Cerebellar cortex (tissue), 1 donor: ENCODE data around the gene ZNF778.
"Not testable (repeated sequence)": the region's sequence is repeated elsewhere in the genome, so short reads cannot be mapped to it uniquely, and the experiment has no call there.

ENCODE experiments used
- DNase-seq: peaks from one replicate; pipeline ENCODE4 v3.0.0-alpha.2; 2015; ENCODE audit warnings: low spot score

Gene ZNF778

GRCh38 chr16:89216315-89217137 lies 977 bp upstream of the ZNF778 start:
- DNase-seq, result peak; percentile 93

GRCh38 chr16:89217138-89217387 lies 440 bp upstream of the ZNF778 start:
- DNase-seq, result no peak

- DNase-seq, result no peak
Observed at GRCh38 chr16:89219365-89219764, 1.9 kb downstream of the ZNF778 start.

GRCh38 chr16:89221604-89222003 lies 4.1 kb downstream of the ZNF778 start:
- DNase-seq, result no peak

- DNase-seq, result no peak
Observed at GRCh38 chr16:89222931-89223330, 5.4 kb downstream of the ZNF778 start.

GRCh38 chr16:89224665-89225064 lies 7.2 kb downstream of the ZNF778 start:
- no peak for DNase-seq

GRCh38 chr16:89230255-89230654 lies 12.8 kb downstream of the ZNF778 start:
- no peak for DNase-seq

- DNase-seq, result no peak
Observed at GRCh38 chr16:89232107-89232506, 14.6 kb downstream of the ZNF778 start.

- DNase-seq, result no peak
Observed at GRCh38 chr16:89233678-89234490, 16.4 kb downstream of the ZNF778 start.

GRCh38 chr16:89237733-89238132 lies 20.2 kb downstream of the ZNF778 start:
- DNase-seq, result no peak

GRCh38 chr16:89241187-89242007 lies 23.9 kb downstream of the ZNF778 start:
- DNase-seq, result peak; percentile 84

- no peak for DNase-seq
Observed at GRCh38 chr16:89242795-89243200, 25.3 kb downstream of the ZNF778 start.

- no peak for DNase-seq
Observed at GRCh38 chr16:89243664-89244063, 26.2 kb downstream of the ZNF778 start.

GRCh38 chr16:89244264-89244663 lies 26.8 kb downstream of the ZNF778 start:
- DNase-seq, result not testable (repeated sequence)

- DNase-seq, result no peak
Observed at GRCh38 chr16:89244754-89245153, 27.3 kb downstream of the ZNF778 start.

- no peak for DNase-seq
Observed at GRCh38 chr16:89246383-89246902, 28.9 kb downstream of the ZNF778 start.

- DNase-seq, result peak; percentile 85
Observed at GRCh38 chr16:89246903-89247733, 29.6 kb downstream of the ZNF778 start.

- peak; percentile 20 for DNase-seq
Observed at GRCh38 chr16:89247734-89248075, 30.2 kb downstream of the ZNF778 start.

GRCh38 chr16:89248196-89248982 lies 30.9 kb downstream of the ZNF778 start:
- no peak for DNase-seq

GRCh38 chr16:89253548-89254287 lies 36.2 kb downstream of the ZNF778 start:
- DNase-seq, result no peak
